Activated naive CD4-positive, alpha-beta T cell treated with anti-CD3 and anti-CD28 coated beads, Interleukin-2, amount 50 U/mL, for 24 hours (primary cell): ENCODE results near the gene TBCK.

Source experiments
- H3K27ac Mint-ChIP-seq: one replicate; pipeline ENCODE4 v1.8.0; 2021; ENCODE audit warnings: mild to moderate bottlenecking, mixed read lengths
- H3K27me3 Mint-ChIP-seq: one replicate; pipeline ENCODE4 v1.8.0; 2021; ENCODE audit warnings: mixed read lengths
- H3K36me3 Mint-ChIP-seq: one replicate; pipeline ENCODE4 v1.8.0; 2021; ENCODE audit warnings: mixed read lengths
- H3K4me1 Mint-ChIP-seq: one replicate; pipeline ENCODE4 v1.8.0; 2021; ENCODE audit warnings: mixed read lengths
- H3K4me3 Mint-ChIP-seq: one replicate; pipeline ENCODE4 v1.8.0; 2021; ENCODE audit warnings: mild to moderate bottlenecking, mixed read lengths
- H3K9me3 Mint-ChIP-seq: one replicate; pipeline ENCODE4 v1.8.0; 2021; ENCODE audit warnings: mixed read lengths

Gene TBCK

GRCh38 chr4:106038908-106039307 lies 277.1 kb downstream of the TBCK start:
- Mint-ChIP-seq H3K27me3 (peaks cover 2% of the 10 kb centered on the region), H3K9me3 (no peaks in the 10 kb centered on the region), H3K4me1 (no peaks in the 10 kb centered on the region), H3K27ac (no peak overlapping the region), H3K36me3 (no peaks in the 10 kb centered on the region), H3K4me3 (no peak overlapping the region)

- H3K4me1 Mint-ChIP-seq, result no peaks in the 10 kb centered on the region
- no peak overlapping the region for H3K27ac Mint-ChIP-seq
- peaks cover 2% of the 10 kb centered on the region for H3K36me3 Mint-ChIP-seq
These were observed 278.0 kb downstream of the TBCK start for GRCh38 chr4:106038012-106038411.

GRCh38 chr4:106036848-106037247 lies 279.2 kb downstream of the TBCK start:
- Mint-ChIP-seq H3K27me3 (peaks cover 2% of the 10 kb centered on the region), H3K27ac (no peak overlapping the region), H3K4me1 (no peaks in the 10 kb centered on the region), H3K36me3 (peaks cover 2% of the 10 kb centered on the region), H3K4me3 (no peak overlapping the region), H3K9me3 (peaks cover 5% of the 10 kb centered on the region)

More at GRCh38 chr4:106038012-106038411, 278.0 kb downstream of the TBCK start:
- peaks cover 2% of the 10 kb centered on the region for H3K27me3 Mint-ChIP-seq
- no peaks in the 10 kb centered on the region for H3K9me3 Mint-ChIP-seq
- H3K4me3 Mint-ChIP-seq, result no peak overlapping the region

- Mint-ChIP-seq H3K27ac (no peak overlapping the region), H3K4me3 (no peak overlapping the region), H3K9me3 (peaks cover 10% of the 10 kb centered on the region), H3K27me3 (peaks cover 2% of the 10 kb centered on the region), H3K4me1 (no peaks in the 10 kb centered on the region), H3K36me3 (peaks cover 2% of the 10 kb centered on the region)
These were observed 279.7 kb downstream of the TBCK start for GRCh38 chr4:106036334-106036733.

- H3K36me3 Mint-ChIP-seq, result peaks cover 2% of the 10 kb centered on the region
- H3K4me1 Mint-ChIP-seq, result no peaks in the 10 kb centered on the region
- no peak overlapping the region for H3K27ac Mint-ChIP-seq
- H3K4me3 Mint-ChIP-seq, result no peak overlapping the region
- H3K9me3 Mint-ChIP-seq, result peaks cover 21% of the 10 kb centered on the region
- peaks cover 2% of the 10 kb centered on the region for H3K27me3 Mint-ChIP-seq
These were observed 280.8 kb downstream of the TBCK start for GRCh38 chr4:106035204-106035603.

GRCh38 chr4:106034751-106035150 lies 281.3 kb downstream of the TBCK start:
- Mint-ChIP-seq H3K27ac (no peak overlapping the region), H3K4me3 (no peak overlapping the region)

GRCh38 chr4:106034220-106034619 lies 281.8 kb downstream of the TBCK start:
- peaks cover 3% of the 10 kb centered on the region for H3K27me3 Mint-ChIP-seq
- peaks cover 28% of the 10 kb centered on the region for H3K9me3 Mint-ChIP-seq
- H3K27ac Mint-ChIP-seq, result no peak overlapping the region
- no peak overlapping the region for H3K4me3 Mint-ChIP-seq
- peaks cover 2% of the 10 kb centered on the region for H3K36me3 Mint-ChIP-seq
- H3K4me1 Mint-ChIP-seq, result no peaks in the 10 kb centered on the region

More at GRCh38 chr4:106034751-106035150, 281.3 kb downstream of the TBCK start:
- peaks cover 2% of the 10 kb centered on the region for H3K27me3 Mint-ChIP-seq
- H3K9me3 Mint-ChIP-seq, result peaks cover 26% of the 10 kb centered on the region
- H3K4me1 Mint-ChIP-seq, result no peaks in the 10 kb centered on the region
- peaks cover 2% of the 10 kb centered on the region for H3K36me3 Mint-ChIP-seq

- Mint-ChIP-seq H3K9me3 (peaks cover 28% of the 10 kb centered on the region), H3K36me3 (peaks cover 2% of the 10 kb centered on the region), H3K27ac (no peak overlapping the region), H3K4me1 (no peaks in the 10 kb centered on the region), H3K4me3 (no peak overlapping the region), H3K27me3 (peaks cover 3% of the 10 kb centered on the region)
These were observed 282.5 kb downstream of the TBCK start for GRCh38 chr4:106033469-106033868.

GRCh38 chr4:106032851-106033286 lies 283.1 kb downstream of the TBCK start:
- H3K36me3 Mint-ChIP-seq, result peaks cover 2% of the 10 kb centered on the region
- H3K27me3 Mint-ChIP-seq, result peaks cover 3% of the 10 kb centered on the region
- H3K4me1 Mint-ChIP-seq, result no peaks in the 10 kb centered on the region
- H3K4me3 Mint-ChIP-seq, result no peak overlapping the region
- no peak overlapping the region for H3K27ac Mint-ChIP-seq
- peaks cover 28% of the 10 kb centered on the region for H3K9me3 Mint-ChIP-seq

- H3K4me1 Mint-ChIP-seq, result no peaks in the 10 kb centered on the region
- no peak overlapping the region for H3K27ac Mint-ChIP-seq
- H3K4me3 Mint-ChIP-seq, result no peak overlapping the region
- H3K9me3 Mint-ChIP-seq, result no peaks in the 10 kb centered on the region
- H3K27me3 Mint-ChIP-seq, result no peaks in the 10 kb centered on the region
- H3K36me3 Mint-ChIP-seq, result no peaks in the 10 kb centered on the region
These were observed 293.6 kb downstream of the TBCK start for GRCh38 chr4:106022454-106022853.

- Mint-ChIP-seq H3K4me1 (no peaks in the 10 kb centered on the region), H3K9me3 (no peaks in the 10 kb centered on the region), H3K4me3 (no peak overlapping the region), H3K36me3 (no peaks in the 10 kb centered on the region), H3K27ac (no peak overlapping the region), H3K27me3 (no peaks in the 10 kb centered on the region)
These were observed 294.1 kb downstream of the TBCK start for GRCh38 chr4:106021737-106022410.

- Mint-ChIP-seq H3K36me3 (no peaks in the 10 kb centered on the region), H3K4me1 (no peaks in the 10 kb centered on the region), H3K27me3 (no peaks in the 10 kb centered on the region), H3K4me3 (no peak overlapping the region), H3K9me3 (peaks cover 7% of the 10 kb centered on the region), H3K27ac (no peak overlapping the region)
These were observed 296.2 kb downstream of the TBCK start for GRCh38 chr4:106019771-106020170.

GRCh38 chr4:106017975-106018374 lies 298.0 kb downstream of the TBCK start:
- no peaks in the 10 kb centered on the region for H3K27me3 Mint-ChIP-seq
- no peaks in the 10 kb centered on the region for H3K4me1 Mint-ChIP-seq
- H3K27ac Mint-ChIP-seq, result no peak overlapping the region
- peaks cover 19% of the 10 kb centered on the region for H3K9me3 Mint-ChIP-seq
- H3K36me3 Mint-ChIP-seq, result no peaks in the 10 kb centered on the region
- H3K4me3 Mint-ChIP-seq, result no peak overlapping the region

GRCh38 chr4:106011387-106011786 lies 304.6 kb downstream of the TBCK start:
- Mint-ChIP-seq H3K9me3 (peaks cover 29% of the 10 kb centered on the region), H3K27me3 (no peaks in the 10 kb centered on the region), H3K4me1 (no peaks in the 10 kb centered on the region), H3K36me3 (peaks cover 2% of the 10 kb centered on the region), H3K27ac (no peak overlapping the region), H3K4me3 (no peak overlapping the region)

- Mint-ChIP-seq H3K4me1 (no peaks in the 10 kb centered on the region), H3K27me3 (no peaks in the 10 kb centered on the region), H3K9me3 (peaks cover 30% of the 10 kb centered on the region), H3K27ac (no peak overlapping the region), H3K36me3 (peaks cover 2% of the 10 kb centered on the region), H3K4me3 (no peak overlapping the region)
These were observed 305.2 kb downstream of the TBCK start for GRCh38 chr4:106010761-106011160.

- H3K36me3 Mint-ChIP-seq, result no peaks in the 10 kb centered on the region
- H3K9me3 Mint-ChIP-seq, result peaks cover 4% of the 10 kb centered on the region
- no peak overlapping the region for H3K4me3 Mint-ChIP-seq
- H3K4me1 Mint-ChIP-seq, result no peaks in the 10 kb centered on the region
- H3K27me3 Mint-ChIP-seq, result no peaks in the 10 kb centered on the region
- H3K27ac Mint-ChIP-seq, result no peak overlapping the region
These were observed 313.0 kb downstream of the TBCK start for GRCh38 chr4:106002994-106003393.
